Trophoblast cell (in vitro differentiated cells and primary cell): ENCODE measurements around the gene OR51E1.

Experiments
- DNase-seq, 2 donors: peaks; one replicate each; pipeline ENCODE4 v3.0.0-alpha.2; 2016
- H2AFZ ChIP-seq: 2 replicates; pipeline ENCODE4 v1.6.1; 2013; ENCODE audit warnings: low read length, moderate library complexity, mild to moderate bottlenecking; ENCODE audit not compliant: insufficient read depth, poor library complexity
- H2AK5ac ChIP-seq: 2 replicates; pipeline ENCODE4 v1.6.1; 2013; ENCODE audit warnings: mild to moderate bottlenecking, low read length
- H2BK120ac ChIP-seq: 2 replicates; pipeline ENCODE4 v1.6.1; 2013; ENCODE audit warnings: low read length, mild to moderate bottlenecking, moderate library complexity; ENCODE audit not compliant: insufficient read depth, poor library complexity
- H2BK12ac ChIP-seq: 2 replicates; pipeline ENCODE4 v1.6.1; 2013; ENCODE audit warnings: mild to moderate bottlenecking, low read length, moderate library complexity
- H2BK5ac ChIP-seq: 2 replicates; pipeline ENCODE4 v1.6.1; 2013; ENCODE audit warnings: low read length, low read depth, moderate library complexity, mild to moderate bottlenecking; ENCODE audit not compliant: poor library complexity
- H3K14ac ChIP-seq: 2 replicates; pipeline ENCODE4 v1.6.1; 2013; ENCODE audit warnings: mild to moderate bottlenecking, low read length
- H3K18ac ChIP-seq: 2 replicates; pipeline ENCODE4 v1.6.1; 2013; ENCODE audit warnings: mild to moderate bottlenecking, low read length
- H3K23ac ChIP-seq: 2 replicates; pipeline ENCODE4 v1.6.1; 2013; ENCODE audit warnings: low read length
- H3K27ac ChIP-seq: 2 replicates; pipeline ENCODE4 v1.5.1; 2013; ENCODE audit warnings: low read depth, mild to moderate bottlenecking, inconsistent platforms, low read length, moderate library complexity
- H3K27me3 ChIP-seq: 2 replicates; pipeline ENCODE4 v1.6.1; 2013; ENCODE audit warnings: inconsistent platforms, mild to moderate bottlenecking, low read length, moderate library complexity; ENCODE audit not compliant: insufficient read depth
- H3K36me3 ChIP-seq, 2 experiments: 1 replicate in 1 of 2; 2 replicates in 1 of 2; pipeline ENCODE4 v1.6.1; 2013; ENCODE audit warnings: low read length in 2 of 2, mild to moderate bottlenecking in 2 of 2, moderate library complexity in 1 of 2; ENCODE audit not compliant: insufficient read depth in 2 of 2, control insufficient read depth in 1 of 2
- H3K4ac ChIP-seq: 2 replicates; pipeline ENCODE4 v1.6.1; 2013; ENCODE audit warnings: low read depth, mild to moderate bottlenecking, low read length, moderate library complexity
- H3K4me1 ChIP-seq, 2 experiments: 1 replicate in 1 of 2; 2 replicates in 1 of 2; pipeline ENCODE4 v1.6.1; 2013; ENCODE audit warnings: low read length in 2 of 2, mild to moderate bottlenecking in 2 of 2, moderate library complexity in 1 of 2; ENCODE audit not compliant: insufficient read depth in 2 of 2, control insufficient read depth in 1 of 2
- H3K4me2 ChIP-seq: 2 replicates; pipeline ENCODE4 v1.6.1; 2013; ENCODE audit warnings: inconsistent platforms, mild to moderate bottlenecking, low read length, moderate library complexity
- H3K4me3 ChIP-seq: 2 replicates; pipeline ENCODE4 v1.5.1; 2013; ENCODE audit warnings: mild to moderate bottlenecking, low read depth, low read length, inconsistent platforms
- H3K79me1 ChIP-seq: one replicate; pipeline ENCODE4 v1.6.1; 2013; ENCODE audit warnings: low read length
- H3K79me2 ChIP-seq: 2 replicates; pipeline ENCODE4 v1.6.1; 2013; ENCODE audit warnings: low read length, mild to moderate bottlenecking; ENCODE audit not compliant: control insufficient read depth, insufficient read depth, poor library complexity
- H3K9ac ChIP-seq: 2 replicates; pipeline ENCODE4 v1.6.1; 2013; ENCODE audit warnings: mild to moderate bottlenecking, low read length
- H3K9me3 ChIP-seq: 2 replicates; pipeline ENCODE4 v1.6.1; 2013; ENCODE audit warnings: low read depth, mild to moderate bottlenecking, control low read depth, inconsistent platforms, low read length; ENCODE audit not compliant: insufficient read depth
- H4K12ac ChIP-seq: 2 replicates; pipeline ENCODE4 v1.6.1; 2013; ENCODE audit warnings: low read depth, mild to moderate bottlenecking, low read length, moderate library complexity
- H4K8ac ChIP-seq: 2 replicates; pipeline ENCODE4 v1.6.1; 2013; ENCODE audit warnings: low read depth, mild to moderate bottlenecking, low read length, moderate library complexity
- H4K91ac ChIP-seq: one replicate; pipeline ENCODE4 v1.6.1; 2013; ENCODE audit warnings: low read depth, mild to moderate bottlenecking, low read length, moderate library complexity
- WGBS: extraction: QIAGEN DNeasy Blood & Tissue Kit; methylation state at CpG from one replicate; pipeline ENCODE4 v1.1.7; 2013; ENCODE audit warnings: missing lambda C conversion rate; ENCODE audit not compliant: insufficient read length, insufficient coverage; ENCODE audit errors: extremely low coverage; 5-methylcytosine and 5-hydroxymethylcytosine counted together

Gene OR51E1

DNA sequence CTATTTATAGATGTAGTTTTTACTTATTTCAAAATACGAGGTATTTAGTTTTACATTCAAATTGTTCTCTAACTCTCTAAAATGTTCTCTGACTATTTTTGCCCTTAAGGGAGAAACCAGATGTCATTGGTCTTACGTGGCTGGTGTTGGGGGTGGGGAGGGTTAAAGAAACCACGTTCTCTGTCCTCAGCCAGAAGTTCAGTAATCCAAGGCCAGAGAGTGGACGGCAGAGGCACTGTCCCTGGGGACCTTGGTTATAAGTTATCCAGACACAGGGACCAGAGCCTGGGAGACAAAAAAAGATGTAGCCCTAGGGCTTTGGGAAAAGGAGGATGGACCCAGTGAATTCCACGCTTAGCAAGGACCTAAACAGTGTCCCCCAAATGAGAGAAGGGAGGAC, 706 bp upstream of the OR51E1 start:
- no peaks in the 10 kb centered on the region for H3K36me3 ChIP-seq
- no peak for DNase-seq
- no CpG with 5 or more reads among the region's 5 CpGs for WGBS

GRCh38 chr11:4644233-4644632, 451 bp downstream of the OR51E1 start:
- H3K4ac ChIP-seq = no peak overlapping the region
- H2BK12ac ChIP-seq = no peak overlapping the region
- H2BK120ac ChIP-seq = no peak overlapping the region
- H3K23ac ChIP-seq = no peak overlapping the region
- H4K91ac ChIP-seq = no peak overlapping the region
- no peak overlapping the region for H2BK5ac ChIP-seq
- no peak overlapping the region for H4K12ac ChIP-seq
- no peak overlapping the region for H2AK5ac ChIP-seq
- no peaks in the 10 kb centered on the region for H3K79me1 ChIP-seq
- WGBS = no CpG with 5 or more reads among the region's 4 CpGs
- no peaks in the 10 kb centered on the region for H3K36me3 ChIP-seq
- no peak overlapping the region for H3K4me3 ChIP-seq
- no peak overlapping the region for H3K14ac ChIP-seq
- H4K8ac ChIP-seq = no peak overlapping the region
- no peaks in the 10 kb centered on the region for H3K79me2 ChIP-seq
- H3K27me3 ChIP-seq = no peaks in the 10 kb centered on the region
- H3K4me2 ChIP-seq = no peak overlapping the region
- H3K4me1 ChIP-seq = peaks cover 7 to 8% of the 10 kb centered on the region in 2 experiments
- H3K9me3 ChIP-seq = peaks cover 5% of the 10 kb centered on the region
- H3K9ac ChIP-seq = no peak overlapping the region
- H2AFZ ChIP-seq = no peak overlapping the region
- no peak overlapping the region for H3K27ac ChIP-seq
- DNase-seq = no peak
- H3K18ac ChIP-seq = no peak overlapping the region

More for the DNA sequence above, 706 bp upstream of the OR51E1 start:
- H3K27me3 ChIP-seq = no peaks in the 10 kb centered on the region
- no peaks in the 10 kb centered on the region for H3K79me1 ChIP-seq
- no peak overlapping the region for H4K91ac ChIP-seq
- no peak overlapping the region for H3K4me3 ChIP-seq
- H3K79me2 ChIP-seq = no peaks in the 10 kb centered on the region
- H2BK12ac ChIP-seq = no peak overlapping the region
- H3K27ac ChIP-seq = no peak overlapping the region
- H2AFZ ChIP-seq = no peak overlapping the region
- no peak overlapping the region for H2AK5ac ChIP-seq
- peaks cover 5% of the 10 kb centered on the region for H3K9me3 ChIP-seq
- no peak overlapping the region for H3K9ac ChIP-seq
- H3K4me2 ChIP-seq = no peak overlapping the region
- no peak overlapping the region for H2BK120ac ChIP-seq
- H4K12ac ChIP-seq = no peak overlapping the region
- H3K23ac ChIP-seq = no peak overlapping the region
- H3K4ac ChIP-seq = no peak overlapping the region
- H3K4me1 ChIP-seq = peaks cover 7 to 8% of the 10 kb centered on the region in 2 experiments
- H2BK5ac ChIP-seq = no peak overlapping the region
- H3K14ac ChIP-seq = no peak overlapping the region
- H3K18ac ChIP-seq = no peak overlapping the region
- no peak overlapping the region for H4K8ac ChIP-seq

DNA sequence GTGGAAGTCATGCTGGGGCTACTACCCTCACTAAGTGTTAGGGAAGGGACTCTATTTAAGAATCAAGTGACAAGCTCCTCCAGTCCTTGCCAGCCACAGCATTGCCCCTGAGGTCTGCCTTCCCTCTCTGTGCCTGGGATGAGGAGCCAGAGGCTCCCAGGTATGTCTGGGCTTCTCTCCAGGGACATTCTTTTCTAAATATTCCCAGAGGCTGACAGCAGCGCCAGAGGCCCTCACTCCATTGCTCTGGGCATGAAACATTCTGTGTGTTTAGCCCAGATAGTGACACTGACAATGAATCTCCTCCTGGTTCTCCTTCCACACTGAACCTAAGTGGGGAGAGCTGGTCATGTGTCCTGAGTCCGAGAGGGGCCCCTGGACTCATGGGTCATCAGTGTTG, 2.2 kb downstream of the OR51E1 start:
- Histone ChIP-seq H3K14ac (no peak overlapping the region), H2AK5ac (no peak overlapping the region), H4K8ac (no peak overlapping the region), H2BK12ac (no peak overlapping the region), H3K9me3 (peaks cover 2% of the 10 kb centered on the region), H3K23ac (no peak overlapping the region), H3K4ac (no peak overlapping the region), H3K79me1 (no peaks in the 10 kb centered on the region), H4K12ac (no peak overlapping the region), H3K18ac (no peak overlapping the region), H2BK120ac (no peak overlapping the region), H2AFZ (no peak overlapping the region), H3K4me1 (peaks cover 7 to 8% of the 10 kb centered on the region in 2 experiments), H3K4me2 (no peak overlapping the region), H3K36me3 (no peaks in the 10 kb centered on the region), H4K91ac (no peak overlapping the region), H3K27ac (no peak overlapping the region), H3K4me3 (no peak overlapping the region), H3K9ac (no peak overlapping the region), H2BK5ac (no peak overlapping the region), H3K27me3 (no peaks in the 10 kb centered on the region), H3K79me2 (no peaks in the 10 kb centered on the region)
- DNase-seq = no peak
- WGBS = no CpG with 5 or more reads among the region's 2 CpGs

GRCh38 chr11:4647766-4648165, 4.0 kb downstream of the OR51E1 start:
- no peak overlapping the region for H3K18ac ChIP-seq
- H3K27me3 ChIP-seq = no peaks in the 10 kb centered on the region
- no peak overlapping the region for H4K12ac ChIP-seq
- no peak overlapping the region for H2AFZ ChIP-seq
- no peak overlapping the region for H4K8ac ChIP-seq
- H3K9ac ChIP-seq = no peak overlapping the region
- H3K4me1 ChIP-seq = no peaks in the 10 kb centered on the region
- no peak overlapping the region for H3K4ac ChIP-seq
- no peak overlapping the region for H3K14ac ChIP-seq
- WGBS = no CpG with 5 or more reads among the region's 4 CpGs
- no peak overlapping the region for H2BK5ac ChIP-seq
- H3K27ac ChIP-seq = no peak overlapping the region
- no peak overlapping the region for H2BK120ac ChIP-seq
- H3K4me2 ChIP-seq = no peak overlapping the region
- H2AK5ac ChIP-seq = no peak overlapping the region
- H2BK12ac ChIP-seq = no peak overlapping the region
- H3K79me1 ChIP-seq = no peaks in the 10 kb centered on the region
- no peak overlapping the region for H3K4me3 ChIP-seq
- DNase-seq = no peak
- H3K79me2 ChIP-seq = no peaks in the 10 kb centered on the region
- H4K91ac ChIP-seq = no peak overlapping the region
- H3K23ac ChIP-seq = no peak overlapping the region
- peaks cover 2% of the 10 kb centered on the region for H3K9me3 ChIP-seq
- H3K36me3 ChIP-seq = no peaks in the 10 kb centered on the region
